ENCODE measurements around the gene TANGO2.

- TF ChIP-seq CTCF (IDR thresholded peaks at IDR 0.05): no peak
- TF ChIP-seq POLR2A (IDR thresholded peaks at IDR 0.05): no peak
These were observed 6.2 kb downstream of the TANGO2 start for GRCh38 chr22:20026996-20027601.

All from adrenal gland (tissue), 5 donors.